NCI-H146 (cell line): Measurements from ENCODE around the gene KIAA1328.
A peak's percentile ranks its signal among the peaks of the same experiment; 100 is the strongest.
"Not testable (repeated sequence)": the region's sequence is repeated elsewhere in the genome, so short reads cannot be mapped to it uniquely, and the experiment has no call there.

Source experiments
- DNase-seq: peaks from one replicate; lab custom pipeline; 2025; lab: John Stamatoyannopoulos, UW

The KIAA1328 gene

DNA sequence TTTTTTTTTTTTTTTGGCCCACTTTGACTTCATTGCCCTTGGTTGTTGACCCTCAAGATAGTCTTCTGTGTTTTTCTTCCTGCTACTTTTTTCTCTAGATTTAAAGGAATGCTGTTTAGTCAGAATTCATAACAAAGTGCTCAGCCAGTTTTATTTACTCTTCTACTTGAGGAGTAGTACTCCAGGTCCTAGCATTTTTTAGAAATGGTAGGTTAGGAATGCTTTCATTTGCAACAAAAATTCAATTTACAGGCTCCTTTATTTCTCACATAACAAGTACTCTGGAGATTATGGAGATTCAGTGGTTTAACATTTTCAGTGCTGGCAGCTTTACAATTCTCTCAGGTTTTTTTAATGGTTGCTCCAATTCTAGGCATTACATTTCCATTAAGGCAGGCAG, 58.2 kb downstream of the KIAA1328 start:
- DNase-seq = no peak

GRCh38 chr18:36887864-36888263, 58.9 kb downstream of the KIAA1328 start:
- no peak for DNase-seq

DNA sequence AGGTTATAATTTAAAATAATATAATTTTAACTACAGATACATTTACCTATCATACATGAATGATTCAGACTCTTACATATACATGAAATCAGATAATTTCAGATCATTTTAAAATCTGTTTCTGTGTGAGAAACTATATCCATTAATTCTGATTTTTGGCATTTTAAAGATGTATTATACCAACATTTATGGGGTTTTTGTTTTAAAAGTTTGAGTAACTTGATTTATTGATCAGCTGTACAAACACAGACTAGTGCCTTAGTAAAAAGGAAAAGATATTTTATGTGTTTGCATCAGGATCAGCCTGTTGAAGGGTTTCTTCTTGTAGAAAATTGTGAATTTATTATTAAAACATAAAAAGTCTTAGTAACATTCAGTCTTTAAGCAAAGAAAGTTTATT, 59.9 kb downstream of the KIAA1328 start:
- no peak for DNase-seq

DNA sequence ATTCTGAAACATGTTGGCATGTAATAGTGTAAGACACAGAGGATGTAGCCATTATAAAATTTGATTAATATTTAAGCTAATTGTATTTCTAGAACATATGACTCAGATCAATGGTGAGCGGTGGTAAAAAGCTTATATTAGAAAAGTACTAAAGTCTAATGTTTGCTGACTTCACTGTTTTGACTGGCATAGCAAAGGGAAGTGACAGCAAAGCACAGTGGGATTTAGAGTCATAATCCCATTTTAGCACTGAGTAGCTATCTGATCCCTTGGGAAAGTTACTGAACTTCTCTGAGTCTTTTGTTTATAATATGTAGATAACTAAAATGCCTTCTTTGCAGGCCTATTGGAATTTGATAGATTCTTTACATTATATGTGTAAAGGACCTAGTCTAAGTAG, 60.4 kb downstream of the KIAA1328 start:
- no peak for DNase-seq

GRCh38 chr18:36889742-36890141, 60.8 kb downstream of the KIAA1328 start:
- no peak for DNase-seq

GRCh38 chr18:36890598-36890997, 61.7 kb downstream of the KIAA1328 start:
- no peak for DNase-seq

- no peak for DNase-seq
These were observed 64.3 kb downstream of the KIAA1328 start for GRCh38 chr18:36893227-36893626.

- no peak for DNase-seq
These were observed 66.7 kb downstream of the KIAA1328 start for GRCh38 chr18:36895606-36896005.

DNA sequence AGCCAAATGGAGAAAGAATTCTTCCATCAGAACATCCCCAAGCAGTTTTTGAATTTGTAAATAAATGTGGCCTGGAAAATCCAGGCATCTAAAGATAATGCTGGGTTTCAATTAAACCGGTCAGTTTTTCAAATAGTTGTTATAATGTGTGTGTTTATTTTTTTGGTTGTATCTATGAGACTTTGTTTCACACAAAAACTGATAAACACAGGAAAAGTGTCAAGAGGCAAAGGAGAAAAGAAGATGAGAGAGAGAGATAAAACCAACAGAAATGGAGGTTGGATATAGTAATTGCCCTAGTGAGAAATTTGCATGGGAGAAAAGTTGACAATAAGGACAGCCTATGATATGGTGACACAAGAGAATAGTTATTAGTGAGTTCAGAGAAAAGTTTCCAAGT, 68.3 kb downstream of the KIAA1328 start:
- DNase-seq = no peak

- peak; percentile 14 for DNase-seq
These were observed 70.4 kb downstream of the KIAA1328 start for GRCh38 chr18:36899289-36899688.

GRCh38 chr18:36900466-36900865, 71.5 kb downstream of the KIAA1328 start:
- DNase-seq = no peak

DNA sequence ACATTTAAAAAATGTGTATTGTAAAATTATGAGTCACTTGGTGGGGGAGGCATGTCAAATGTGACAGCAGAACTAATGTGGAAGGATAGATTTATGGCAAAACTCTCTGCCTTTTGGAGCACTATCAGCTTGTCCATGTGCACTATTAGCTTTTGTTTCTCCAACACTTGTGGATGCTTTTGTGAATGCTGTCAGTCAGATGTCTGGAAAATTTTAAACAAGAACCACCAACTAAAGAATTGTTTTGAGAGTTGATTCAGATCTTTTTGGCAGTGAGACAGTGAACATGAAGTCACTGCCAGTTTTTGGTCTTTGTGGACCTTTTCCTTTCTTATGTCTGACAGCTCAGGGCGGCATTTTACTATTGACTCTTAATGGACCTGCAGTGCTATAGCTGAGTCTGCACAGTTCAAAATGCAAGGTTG, 72.4 kb downstream of the KIAA1328 start:
- DNase-seq = no peak

- DNase-seq = no peak
These were observed 74.4 kb downstream of the KIAA1328 start for GRCh38 chr18:36903215-36903928.

- DNase-seq = no peak
These were observed 76.6 kb downstream of the KIAA1328 start for GRCh38 chr18:36905571-36905970.

DNA sequence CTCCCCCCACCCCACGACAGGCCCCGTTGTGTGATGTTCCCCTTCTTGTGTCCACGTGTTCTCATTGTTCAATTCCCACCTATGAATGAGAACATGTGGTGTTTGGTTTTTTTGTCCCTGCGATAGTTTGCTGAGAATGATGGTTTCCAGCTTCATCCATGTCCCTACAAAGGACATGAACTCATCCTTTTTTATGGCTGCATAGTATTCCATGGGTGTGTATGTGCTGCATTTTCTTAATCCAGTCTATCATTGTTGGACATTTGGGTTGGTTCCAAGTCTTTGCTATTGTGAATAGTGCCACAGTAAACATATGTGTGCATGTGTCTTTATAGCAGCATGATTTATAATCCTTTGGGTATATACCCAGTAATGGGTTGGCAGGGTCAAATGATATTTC, 80.4 kb downstream of the KIAA1328 start:
- DNase-seq = not testable (repeated sequence)

GRCh38 chr18:36912887-36913286, 84.0 kb downstream of the KIAA1328 start:
- DNase-seq = no peak

DNA sequence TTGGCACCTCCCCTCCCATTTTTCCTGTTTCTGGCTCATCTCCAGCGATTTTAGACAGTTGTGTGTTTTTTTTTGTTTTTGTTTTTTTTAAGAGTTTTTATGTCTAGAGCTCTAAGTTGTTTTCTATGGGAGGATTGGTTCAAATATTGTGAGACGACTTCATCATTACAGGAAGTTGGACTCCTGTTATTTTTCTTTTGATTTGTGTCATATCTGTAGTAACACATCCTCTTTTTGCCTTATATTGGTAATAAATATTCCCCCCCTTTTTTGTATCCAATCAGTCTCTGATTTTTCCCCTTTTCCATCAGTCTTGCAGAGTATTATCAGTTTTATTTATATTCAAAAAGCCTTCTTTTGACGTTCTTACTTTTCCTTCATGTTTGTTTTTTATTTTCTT, 89.0 kb downstream of the KIAA1328 start:
- DNase-seq = no peak

- no peak for DNase-seq
These were observed 100.7 kb downstream of the KIAA1328 start for GRCh38 chr18:36929601-36930000.

DNA sequence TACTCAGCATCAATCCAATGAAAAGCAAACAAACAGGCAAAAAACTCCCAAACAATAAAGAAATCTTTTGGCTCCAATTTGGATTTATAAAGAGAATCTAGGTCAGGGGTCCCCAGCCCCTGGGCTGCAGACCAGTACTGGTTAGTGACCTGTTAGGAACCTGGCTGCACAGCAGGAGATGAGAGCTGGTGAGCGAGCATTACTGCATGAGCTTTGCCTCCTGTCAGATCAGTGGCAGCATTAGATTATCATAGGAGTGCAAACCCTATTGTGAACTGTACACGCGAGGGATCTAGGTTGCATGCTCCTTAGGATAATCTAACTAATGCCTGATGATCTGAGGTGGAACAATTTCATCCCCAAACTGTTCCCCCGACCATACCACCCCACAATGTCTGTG, 102.2 kb downstream of the KIAA1328 start:
- DNase-seq = peak; percentile 3

GRCh38 chr18:36933552-36933951, 104.6 kb downstream of the KIAA1328 start:
- peak; percentile 40 for DNase-seq

- DNase-seq = no peak
These were observed 106.0 kb downstream of the KIAA1328 start for GRCh38 chr18:36934884-36935283.

- peak; percentile 57 for DNase-seq
These were observed 113.3 kb downstream of the KIAA1328 start for GRCh38 chr18:36942264-36942663.

DNA sequence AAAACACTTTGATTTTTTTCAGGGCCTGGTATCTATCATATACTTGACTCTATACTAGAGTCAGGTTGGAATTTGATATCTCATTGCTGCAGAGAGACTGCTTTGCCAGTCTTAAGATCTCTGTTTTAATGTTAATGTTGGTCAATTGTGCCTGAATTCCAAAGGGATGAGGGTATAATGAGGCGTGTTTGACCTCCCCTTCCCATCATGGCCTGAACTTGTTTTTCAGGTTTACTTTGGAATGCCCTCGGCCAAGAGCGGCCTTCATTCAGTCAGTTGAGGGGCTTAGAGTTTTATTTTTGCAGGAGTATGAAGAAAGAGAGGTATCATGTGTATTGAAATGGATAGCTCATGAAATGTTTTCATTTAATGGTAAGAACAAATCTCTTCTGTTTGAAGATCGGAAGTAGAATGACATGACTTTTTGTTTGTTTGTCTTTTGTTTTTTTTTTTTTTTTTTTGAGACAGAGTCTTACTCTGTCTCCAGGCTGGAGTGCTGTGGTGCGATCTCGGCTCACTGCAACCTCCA, 119.0 kb downstream of the KIAA1328 start:
- DNase-seq = no peak

GRCh38 chr18:36950282-36950681, 121.4 kb downstream of the KIAA1328 start:
- DNase-seq = no peak
